ENCODE data around the gene SPAG7. TPM values are rescaled to one million over a fixed set of nuclear protein-coding genes. Genes with fewer than 3 reads are reported as not detected.
"Not testable (repeated sequence)": the region's sequence is repeated elsewhere in the genome, so short reads cannot be mapped to it uniquely, and the experiment has no call there.

SPAG7 gene
- polyA plus RNA-seq, 1 donor (not counting 4 experiments of a cell fraction or from before 2014, with no cell fraction given), result 65.7 TPM

DNA sequence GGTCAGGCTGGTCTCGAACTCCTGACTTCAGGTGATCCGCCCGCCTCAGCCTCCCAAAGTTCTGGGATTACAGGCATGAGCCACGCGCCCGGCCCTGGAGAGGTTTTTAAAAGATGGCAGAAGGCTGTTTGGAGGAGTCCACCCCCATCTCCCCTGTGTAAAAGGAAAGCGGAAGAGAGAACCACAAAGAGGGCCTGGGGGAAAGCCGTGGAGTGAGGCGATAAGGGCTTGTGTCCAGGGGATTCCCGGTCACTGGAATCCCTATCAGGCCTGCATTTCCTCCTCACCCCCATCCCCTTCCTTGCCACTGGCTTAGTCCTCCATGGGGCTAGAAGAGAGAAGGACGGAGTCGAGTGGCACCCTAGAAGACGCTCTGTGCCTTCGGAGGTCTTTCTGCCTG is 35.7 kb downstream of the SPAG7 start, which contains the start of gene GP1BA:
Gene GP1BA, plus strand, starts transcription at position 315 of the 400 bp plus-strand sequence. CDS start 328 bp downstream, outside the sequence.
- H3K4me3 ChIP-seq (ENCODE audit: control insufficient read depth in 2 of 3, extremely low read depth in 1 of 3, insufficient read depth in 2 of 3, low read depth in 1 of 3, low read length in 3 of 3), result no peak within 1 kb of the TSS
- peaks cover 0 to 8% of the 10 kb centered on the region in 2 experiments for H3K36me3 ChIP-seq (ENCODE audit: control insufficient read depth in 2 of 2, extremely low read depth in 1 of 2, insufficient read depth in 2 of 2, low read length in 2 of 2)
- H3K9me3 ChIP-seq (ENCODE audit: control insufficient read depth, low read depth, low read length), result no peaks in the 10 kb centered on the region
- H3K27ac ChIP-seq (ENCODE audit: control insufficient read depth, insufficient read depth, low read length), result no peak within 1 kb of the TSS
- H4K20me1 ChIP-seq (ENCODE audit: control insufficient read depth, extremely low read depth, insufficient read depth, low read length), result no peaks in the 10 kb centered on the region
- dilution Hi-C loops (cut with MboI; ENCODE audit: extremely low pct_ligation_motif_present, low sequenced_read_pairs), result no loop called here
- peaks cover 7% of the 10 kb centered on the region for H3K4me1 ChIP-seq (ENCODE audit: control insufficient read depth, extremely low read depth, insufficient read depth, low read length)
- H2AFZ ChIP-seq (ENCODE audit: control insufficient read depth, low read length), result no peak within 1 kb of the TSS
- no peak within 1 kb of the TSS for H3K9ac ChIP-seq (ENCODE audit: control insufficient read depth, extremely low read depth, insufficient read depth, low read length)
- FAIRE-seq, result no peak
- no peaks in the 10 kb centered on the region for H3K79me2 ChIP-seq (ENCODE audit: control insufficient read depth, insufficient read depth, low read length)
- TF ChIP-seq, protein P1, sequence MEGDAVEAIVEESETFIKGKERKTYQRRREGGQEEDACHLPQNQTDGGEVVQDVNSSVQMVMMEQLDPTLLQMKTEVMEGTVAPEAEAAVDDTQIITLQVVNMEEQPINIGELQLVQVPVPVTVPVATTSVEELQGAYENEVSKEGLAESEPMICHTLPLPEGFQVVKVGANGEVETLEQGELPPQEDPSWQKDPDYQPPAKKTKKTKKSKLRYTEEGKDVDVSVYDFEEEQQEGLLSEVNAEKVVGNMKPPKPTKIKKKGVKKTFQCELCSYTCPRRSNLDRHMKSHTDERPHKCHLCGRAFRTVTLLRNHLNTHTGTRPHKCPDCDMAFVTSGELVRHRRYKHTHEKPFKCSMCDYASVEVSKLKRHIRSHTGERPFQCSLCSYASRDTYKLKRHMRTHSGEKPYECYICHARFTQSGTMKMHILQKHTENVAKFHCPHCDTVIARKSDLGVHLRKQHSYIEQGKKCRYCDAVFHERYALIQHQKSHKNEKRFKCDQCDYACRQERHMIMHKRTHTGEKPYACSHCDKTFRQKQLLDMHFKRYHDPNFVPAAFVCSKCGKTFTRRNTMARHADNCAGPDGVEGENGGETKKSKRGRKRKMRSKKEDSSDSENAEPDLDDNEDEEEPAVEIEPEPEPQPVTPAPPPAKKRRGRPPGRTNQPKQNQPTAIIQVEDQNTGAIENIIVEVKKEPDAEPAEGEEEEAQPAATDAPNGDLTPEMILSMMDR (optimal IDR thresholded peaks at IDR 0.05 in 1 of 3, IDR thresholded peaks at IDR 0.05 in 1 of 3, conservative IDR thresholded peaks at IDR 0.05 in 1 of 3; ENCODE audit: extremely low read depth in 1 of 3, insufficient read depth in 2 of 3, low read length in 3 of 3), result no peak
- no peak for TF ChIP-seq EZH2 (IDR thresholded peaks at IDR 0.05; ENCODE audit: low read length)
- no peaks in the 10 kb centered on the region for H3K9me1 ChIP-seq (ENCODE audit: control insufficient read depth, extremely low read depth, insufficient read depth, low read length)
- no peak within 1 kb of the TSS for H3K4me2 ChIP-seq (ENCODE audit: control insufficient read depth, extremely low read depth, insufficient read depth, low read depth, low read length)
- H3K27me3 ChIP-seq (ENCODE audit: control insufficient read depth, extremely low read depth, insufficient read depth, low read length), result no peaks in the 10 kb centered on the region
- DNase-seq (ENCODE audit: low read depth, low spot score), result no peak

GRCh38 chr17:4928881-4929280 is 38.7 kb downstream of the SPAG7 start:
- H3K4me1 ChIP-seq (ENCODE audit: control insufficient read depth, extremely low read depth, insufficient read depth, low read length), result no peaks in the 10 kb centered on the region
- no peak for FAIRE-seq
- H3K9me1 ChIP-seq (ENCODE audit: control insufficient read depth, extremely low read depth, insufficient read depth, low read length), result no peaks in the 10 kb centered on the region
- peaks cover 0 to 7% of the 10 kb centered on the region in 2 experiments for H3K36me3 ChIP-seq (ENCODE audit: control insufficient read depth in 2 of 2, extremely low read depth in 1 of 2, insufficient read depth in 2 of 2, low read length in 2 of 2)
- no peak overlapping the region for H3K9ac ChIP-seq (ENCODE audit: control insufficient read depth, extremely low read depth, insufficient read depth, low read length)
- TF ChIP-seq EZH2 (IDR thresholded peaks at IDR 0.05; ENCODE audit: low read length), result no peak
- TF ChIP-seq, protein P1 (optimal IDR thresholded peaks at IDR 0.05 in 1 of 3, IDR thresholded peaks at IDR 0.05 in 1 of 3, conservative IDR thresholded peaks at IDR 0.05 in 1 of 3; ENCODE audit: extremely low read depth in 1 of 3, insufficient read depth in 2 of 3, low read length in 3 of 3), result no peak
- no peak overlapping the region for H3K4me2 ChIP-seq (ENCODE audit: control insufficient read depth, extremely low read depth, insufficient read depth, low read depth, low read length)
- H3K79me2 ChIP-seq (ENCODE audit: control insufficient read depth, insufficient read depth, low read length), result no peaks in the 10 kb centered on the region
- no peaks in the 10 kb centered on the region for H3K27me3 ChIP-seq (ENCODE audit: control insufficient read depth, extremely low read depth, insufficient read depth, low read length)
- H4K20me1 ChIP-seq (ENCODE audit: control insufficient read depth, extremely low read depth, insufficient read depth, low read length), result no peaks in the 10 kb centered on the region
- H3K27ac ChIP-seq (ENCODE audit: control insufficient read depth, insufficient read depth, low read length), result no peak overlapping the region
- no peak overlapping the region for H3K4me3 ChIP-seq (ENCODE audit: control insufficient read depth in 2 of 3, extremely low read depth in 1 of 3, insufficient read depth in 2 of 3, low read depth in 1 of 3, low read length in 3 of 3)
- H2AFZ ChIP-seq (ENCODE audit: control insufficient read depth, low read length), result no peak overlapping the region
- dilution Hi-C loops (cut with MboI; ENCODE audit: extremely low pct_ligation_motif_present, low sequenced_read_pairs), result no loop called here
- DNase-seq (ENCODE audit: low read depth, low spot score), result no peak
- no peaks in the 10 kb centered on the region for H3K9me3 ChIP-seq (ENCODE audit: control insufficient read depth, low read depth, low read length)

- H4K20me1 ChIP-seq (ENCODE audit: control insufficient read depth, extremely low read depth, insufficient read depth, low read length); H3K9me1 ChIP-seq (ENCODE audit: control insufficient read depth, extremely low read depth, insufficient read depth, low read length); H3K4me3 ChIP-seq (ENCODE audit: control insufficient read depth in 2 of 3, extremely low read depth in 1 of 3, insufficient read depth in 2 of 3, low read depth in 1 of 3, low read length in 3 of 3); H3K27ac ChIP-seq (ENCODE audit: control insufficient read depth, insufficient read depth, low read length); H3K36me3 ChIP-seq (ENCODE audit: control insufficient read depth in 2 of 2, extremely low read depth in 1 of 2, insufficient read depth in 2 of 2, low read length in 2 of 2); H2AFZ ChIP-seq (ENCODE audit: control insufficient read depth, low read length); H3K9ac ChIP-seq (ENCODE audit: control insufficient read depth, extremely low read depth, insufficient read depth, low read length); FAIRE-seq; H3K4me2 ChIP-seq (ENCODE audit: control insufficient read depth, extremely low read depth, insufficient read depth, low read depth, low read length); H3K4me1 ChIP-seq (ENCODE audit: control insufficient read depth, extremely low read depth, insufficient read depth, low read length); DNase-seq (ENCODE audit: low read depth, low spot score); dilution Hi-C loops (cut with MboI; ENCODE audit: extremely low pct_ligation_motif_present, low sequenced_read_pairs); H3K9me3 ChIP-seq (ENCODE audit: control insufficient read depth, low read depth, low read length); H3K27me3 ChIP-seq (ENCODE audit: control insufficient read depth, extremely low read depth, insufficient read depth, low read length); H3K79me2 ChIP-seq (ENCODE audit: control insufficient read depth, insufficient read depth, low read length): not testable (repeated sequence)
Measured at GRCh38 chr17:4926577-4927335, 40.9 kb downstream of the SPAG7 start.

All from keratinocyte (primary cell).